ENCODE results near the gene NAA10.
A peak's percentile ranks its signal among the peaks of the same experiment; 100 is the strongest.

The NAA10 gene

GRCh38 chrX:153955228-153955732 lies 20.4 kb upstream of the NAA10 start:
- TF ChIP-seq CTCF (IDR thresholded peaks at IDR 0.05; ENCODE audit: control insufficient read depth, insufficient read depth, low read depth, low read length, missing control alignments), result no peak
- H3K4me3 ChIP-seq (ENCODE audit: control insufficient read depth, low read depth, low read length), result no peak overlapping the region
- DNase-seq (ENCODE audit: low read depth), result no peak

- TF ChIP-seq CTCF (IDR thresholded peaks at IDR 0.05; ENCODE audit: control insufficient read depth, insufficient read depth, low read depth, low read length, missing control alignments), result no peak
- no peak for DNase-seq (ENCODE audit: low read depth)
- no peak overlapping the region for H3K4me3 ChIP-seq (ENCODE audit: control insufficient read depth, low read depth, low read length)
Measured at GRCh38 chrX:153954558-153955227, 19.9 kb upstream of the NAA10 start.

- no peak for TF ChIP-seq CTCF (IDR thresholded peaks at IDR 0.05; ENCODE audit: control insufficient read depth, insufficient read depth, low read depth, low read length, missing control alignments)
- DNase-seq (ENCODE audit: low read depth), result no peak
- no peak overlapping the region for H3K4me3 ChIP-seq (ENCODE audit: control insufficient read depth, low read depth, low read length)
Measured at GRCh38 chrX:153953892-153954557, 19.2 kb upstream of the NAA10 start.

GRCh38 chrX:153953342-153953830 lies 18.5 kb upstream of the NAA10 start:
- no peak for DNase-seq (ENCODE audit: low read depth)
- no peak overlapping the region for H3K4me3 ChIP-seq (ENCODE audit: control insufficient read depth, low read depth, low read length)
- peak; percentile 98 for TF ChIP-seq CTCF (IDR thresholded peaks at IDR 0.05; ENCODE audit: control insufficient read depth, insufficient read depth, low read depth, low read length, missing control alignments)

GRCh38 chrX:153952373-153953026 lies 17.7 kb upstream of the NAA10 start:
- DNase-seq (ENCODE audit: low read depth), result no peak
- no peak overlapping the region for H3K4me3 ChIP-seq (ENCODE audit: control insufficient read depth, low read depth, low read length)
- TF ChIP-seq CTCF (IDR thresholded peaks at IDR 0.05; ENCODE audit: control insufficient read depth, insufficient read depth, low read depth, low read length, missing control alignments), result no peak

- no peak for DNase-seq (ENCODE audit: low read depth)
- no peak overlapping the region for H3K4me3 ChIP-seq (ENCODE audit: control insufficient read depth, low read depth, low read length)
- TF ChIP-seq CTCF (IDR thresholded peaks at IDR 0.05; ENCODE audit: control insufficient read depth, insufficient read depth, low read depth, low read length, missing control alignments), result no peak
Measured at GRCh38 chrX:153951683-153952372, 17.0 kb upstream of the NAA10 start.

Measured in AG09309 (cell line).